ENCODE data around the gene SPRR1A.

SPRR1A gene

GRCh38 chr1:152957561-152957960, 26.3 kb upstream of the SPRR1A start:
- Histone ChIP-seq H3K27ac (replicated peaks) (no peak overlapping the region), H3K4me3 (replicated peaks; ENCODE audit: insufficient read depth, low read length) (no peak overlapping the region), H3K27me3 (ENCODE audit: insufficient read depth, poor library complexity, severe bottlenecking) (peaks cover 2% of the 10 kb centered on the region)
- TF ChIP-seq GABPA (IDR thresholded peaks at IDR 0.05; ENCODE audit: low read depth), result no peak
- no peak for TF ChIP-seq SPI1 (IDR thresholded peaks at IDR 0.05; ENCODE audit: borderline replicate concordance, low read depth)
- no peak for TF ChIP-seq CTCF (IDR thresholded peaks at IDR 0.05; ENCODE audit: insufficient read depth, low read length)
- no peak for DNase-seq (ENCODE audit: low read depth in 1 of 2, low spot score in 1 of 2)

- no peak for TF ChIP-seq REST (IDR thresholded peaks at IDR 0.05; ENCODE audit: insufficient replicate concordance, low read depth)
- TF ChIP-seq GABPA (IDR thresholded peaks at IDR 0.05; ENCODE audit: low read depth), result no peak
- TF ChIP-seq SPI1 (IDR thresholded peaks at IDR 0.05; ENCODE audit: borderline replicate concordance, low read depth), result no peak
- TF ChIP-seq POLR2AphosphoS5 (IDR thresholded peaks at IDR 0.05; ENCODE audit: low read depth), result no peak
- no peak for TF ChIP-seq CTCF (IDR thresholded peaks at IDR 0.05; ENCODE audit: insufficient read depth, low read length)
- DNase-seq (ENCODE audit: low read depth in 1 of 2, low spot score in 1 of 2), result no peak
- H3K4me3 ChIP-seq (replicated peaks; ENCODE audit: insufficient read depth, low read length), result no peak overlapping the region
- peaks cover 2% of the 10 kb centered on the region for H3K27me3 ChIP-seq (ENCODE audit: insufficient read depth, poor library complexity, severe bottlenecking)
- H3K27ac ChIP-seq (replicated peaks), result no peak overlapping the region
These were observed 24.6 kb upstream of the SPRR1A start for GRCh38 chr1:152959273-152959672.

- H3K4me3 ChIP-seq (replicated peaks; ENCODE audit: insufficient read depth, low read length), result no peak overlapping the region
- DNase-seq (ENCODE audit: low read depth in 1 of 2, low spot score in 1 of 2), result no peak
- no peak for TF ChIP-seq POLR2AphosphoS5 (IDR thresholded peaks at IDR 0.05; ENCODE audit: low read depth)
- TF ChIP-seq SPI1 (IDR thresholded peaks at IDR 0.05; ENCODE audit: borderline replicate concordance, low read depth), result no peak
- no peak for TF ChIP-seq CTCF (IDR thresholded peaks at IDR 0.05; ENCODE audit: insufficient read depth, low read length)
- no peak for TF ChIP-seq GABPA (IDR thresholded peaks at IDR 0.05; ENCODE audit: low read depth)
- no peak for TF ChIP-seq REST (IDR thresholded peaks at IDR 0.05; ENCODE audit: insufficient replicate concordance, low read depth)
- no peak overlapping the region for H3K27ac ChIP-seq (replicated peaks)
- peaks cover 2% of the 10 kb centered on the region for H3K27me3 ChIP-seq (ENCODE audit: insufficient read depth, poor library complexity, severe bottlenecking)
These were observed 24.0 kb upstream of the SPRR1A start for GRCh38 chr1:152959801-152960451.

Measured in HL-60 (cell line).